ENCODE data around the gene SLC4A3.

DNA sequence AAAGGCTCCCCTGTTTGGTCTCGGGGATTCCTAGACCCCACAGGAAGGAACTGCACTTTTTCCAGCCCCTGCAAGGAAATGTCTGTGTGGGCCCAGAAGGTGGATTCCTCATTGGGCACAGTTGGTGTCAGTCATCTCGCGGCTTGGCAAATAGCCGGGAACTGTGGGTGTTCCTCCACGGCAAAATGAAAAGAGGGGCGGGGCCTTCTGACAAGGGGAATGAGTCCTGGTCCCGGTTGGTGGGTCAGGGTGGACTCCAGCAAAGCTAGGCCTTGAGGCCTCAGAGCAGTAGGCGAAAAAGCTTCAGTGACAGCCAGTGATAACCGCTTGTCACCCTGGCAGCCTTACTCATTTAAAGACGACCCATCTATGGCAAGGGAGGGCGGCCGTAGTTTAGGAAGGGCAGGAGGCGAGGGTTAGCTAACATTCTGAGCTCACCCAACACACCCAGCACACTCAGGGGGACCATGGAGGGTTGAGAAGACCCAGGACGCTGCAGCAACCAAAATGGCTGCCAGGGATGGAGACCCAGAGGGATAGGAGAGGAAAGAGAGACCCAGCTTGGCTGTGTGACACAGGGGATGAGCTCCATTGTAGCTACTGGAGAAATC, 16.5 kb downstream of the SLC4A3 start:
- TF ChIP-seq, protein P1, sequence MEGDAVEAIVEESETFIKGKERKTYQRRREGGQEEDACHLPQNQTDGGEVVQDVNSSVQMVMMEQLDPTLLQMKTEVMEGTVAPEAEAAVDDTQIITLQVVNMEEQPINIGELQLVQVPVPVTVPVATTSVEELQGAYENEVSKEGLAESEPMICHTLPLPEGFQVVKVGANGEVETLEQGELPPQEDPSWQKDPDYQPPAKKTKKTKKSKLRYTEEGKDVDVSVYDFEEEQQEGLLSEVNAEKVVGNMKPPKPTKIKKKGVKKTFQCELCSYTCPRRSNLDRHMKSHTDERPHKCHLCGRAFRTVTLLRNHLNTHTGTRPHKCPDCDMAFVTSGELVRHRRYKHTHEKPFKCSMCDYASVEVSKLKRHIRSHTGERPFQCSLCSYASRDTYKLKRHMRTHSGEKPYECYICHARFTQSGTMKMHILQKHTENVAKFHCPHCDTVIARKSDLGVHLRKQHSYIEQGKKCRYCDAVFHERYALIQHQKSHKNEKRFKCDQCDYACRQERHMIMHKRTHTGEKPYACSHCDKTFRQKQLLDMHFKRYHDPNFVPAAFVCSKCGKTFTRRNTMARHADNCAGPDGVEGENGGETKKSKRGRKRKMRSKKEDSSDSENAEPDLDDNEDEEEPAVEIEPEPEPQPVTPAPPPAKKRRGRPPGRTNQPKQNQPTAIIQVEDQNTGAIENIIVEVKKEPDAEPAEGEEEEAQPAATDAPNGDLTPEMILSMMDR (IDR thresholded peaks at IDR 0.05; ENCODE audit: control extremely low read depth in 1 of 3, insufficient read depth in 1 of 3, low read depth in 1 of 3, low read length in 3 of 3), result no peak
- TF ChIP-seq, protein P2, sequence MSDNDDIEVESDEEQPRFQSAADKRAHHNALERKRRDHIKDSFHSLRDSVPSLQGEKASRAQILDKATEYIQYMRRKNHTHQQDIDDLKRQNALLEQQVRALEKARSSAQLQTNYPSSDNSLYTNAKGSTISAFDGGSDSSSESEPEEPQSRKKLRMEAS (IDR thresholded peaks at IDR 0.05), result no peak
- TF ChIP-seq GTF2F1 (IDR thresholded peaks at IDR 0.05; ENCODE audit: borderline replicate concordance, low read depth, low read length) (no peak), CHD2 (IDR thresholded peaks at IDR 0.05; ENCODE audit: low read length) (no peak), EZH2 (IDR thresholded peaks at IDR 0.05; ENCODE audit: low read depth, low read length, severe bottlenecking) (no peak), POLR2A (IDR thresholded peaks at IDR 0.05; ENCODE audit: control extremely low read depth in 1 of 2, low read depth in 2 of 2, low read length in 2 of 2) (no peak), KDM1A (IDR thresholded peaks at IDR 0.05; ENCODE audit: borderline replicate concordance, low read length) (no peak), RNF2 (IDR thresholded peaks at IDR 0.05; ENCODE audit: borderline replicate concordance, low read depth, low read length, missing control alignments, poor library complexity, severe bottlenecking) (no peak), MAFK (IDR thresholded peaks at IDR 0.05; ENCODE audit: low read depth, low read length) (no peak), SP1 (IDR thresholded peaks at IDR 0.05; ENCODE audit: low read depth, low read length) (peak; percentile 38; the same call in 1 of the 2 replicates), POU5F1 (IDR thresholded peaks at IDR 0.05; ENCODE audit: low read depth, low read length) (no peak), TBP (IDR thresholded peaks at IDR 0.05; ENCODE audit: low read depth, low read length) (no peak), CEBPB (IDR thresholded peaks at IDR 0.05; ENCODE audit: low read depth, low read length) (no peak)
- TF ChIP-seq, protein P3, sequence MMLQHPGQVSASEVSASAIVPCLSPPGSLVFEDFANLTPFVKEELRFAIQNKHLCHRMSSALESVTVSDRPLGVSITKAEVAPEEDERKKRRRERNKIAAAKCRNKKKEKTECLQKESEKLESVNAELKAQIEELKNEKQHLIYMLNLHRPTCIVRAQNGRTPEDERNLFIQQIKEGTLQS (IDR thresholded peaks at IDR 0.05; ENCODE audit: insufficient read depth, low read depth, low read length), result no peak
